HG03460 (cell line): Measurements from ENCODE around the gene MUC20.
"Not testable (repeated sequence)": the region's sequence is repeated elsewhere in the genome, so short reads cannot be mapped to it uniquely, and the experiment has no call there.

Source experiments
- ATAC-seq: cut with Tn5 transposase; IDR thresholded peaks from one replicate; pipeline ENCODE4 v1.9.1; 2021; ENCODE audit not compliant: unreplicated experiment

MUC20 gene

GRCh38 chr3:195692781-195693427 lies 27.9 kb upstream of the MUC20 start:
- no peak for ATAC-seq

- ATAC-seq, result no peak
Measured at GRCh38 chr3:195693428-195694216, 27.2 kb upstream of the MUC20 start.

- ATAC-seq, result not testable (repeated sequence)
Measured at GRCh38 chr3:195694217-195695076, 26.3 kb upstream of the MUC20 start.

DNA sequence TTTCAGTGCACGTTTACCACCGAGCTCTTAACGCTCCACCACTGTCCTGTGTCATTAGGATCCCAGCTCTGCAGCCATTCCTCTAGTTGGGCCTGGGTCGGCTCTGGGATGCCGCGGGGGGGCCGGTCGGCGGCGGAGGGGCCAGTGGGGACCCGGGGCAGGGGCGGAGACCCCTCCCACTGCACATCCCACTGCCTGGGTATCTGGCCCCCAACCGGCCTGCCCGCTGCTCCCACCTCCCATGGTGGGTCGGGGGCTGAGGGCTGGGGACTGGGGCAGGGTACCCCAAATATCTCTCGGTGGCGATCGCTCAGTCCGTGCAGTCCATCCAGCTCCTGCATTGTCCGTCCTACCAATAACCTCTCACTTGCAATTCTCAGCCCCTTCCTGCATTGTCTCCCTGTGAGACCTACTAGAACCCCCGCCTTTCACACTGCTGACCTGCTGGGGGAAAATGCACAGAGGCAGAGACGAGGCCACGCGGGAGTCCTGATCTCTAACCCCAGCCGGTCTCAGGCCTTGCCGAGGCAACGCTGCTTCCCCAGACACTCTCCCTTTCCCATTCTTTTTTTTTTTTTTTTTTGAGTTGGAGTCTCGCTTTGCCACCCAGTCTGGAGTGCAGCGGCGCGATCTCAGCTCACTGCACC lies 24.0 kb upstream of the MUC20 start:
- no peak for ATAC-seq

GRCh38 chr3:195697582-195698324 lies 23.0 kb upstream of the MUC20 start:
- no peak for ATAC-seq

GRCh38 chr3:195698325-195698646 lies 22.5 kb upstream of the MUC20 start:
- no peak for ATAC-seq

- ATAC-seq, result no peak
Measured at GRCh38 chr3:195698647-195699387, 22.0 kb upstream of the MUC20 start.

GRCh38 chr3:195699388-195699771 lies 21.4 kb upstream of the MUC20 start:
- ATAC-seq, result no peak

- no peak for ATAC-seq
Measured at GRCh38 chr3:195699860-195700259, 20.9 kb upstream of the MUC20 start.

- ATAC-seq, result no peak
Measured at GRCh38 chr3:195700319-195700718, 20.5 kb upstream of the MUC20 start.

DNA sequence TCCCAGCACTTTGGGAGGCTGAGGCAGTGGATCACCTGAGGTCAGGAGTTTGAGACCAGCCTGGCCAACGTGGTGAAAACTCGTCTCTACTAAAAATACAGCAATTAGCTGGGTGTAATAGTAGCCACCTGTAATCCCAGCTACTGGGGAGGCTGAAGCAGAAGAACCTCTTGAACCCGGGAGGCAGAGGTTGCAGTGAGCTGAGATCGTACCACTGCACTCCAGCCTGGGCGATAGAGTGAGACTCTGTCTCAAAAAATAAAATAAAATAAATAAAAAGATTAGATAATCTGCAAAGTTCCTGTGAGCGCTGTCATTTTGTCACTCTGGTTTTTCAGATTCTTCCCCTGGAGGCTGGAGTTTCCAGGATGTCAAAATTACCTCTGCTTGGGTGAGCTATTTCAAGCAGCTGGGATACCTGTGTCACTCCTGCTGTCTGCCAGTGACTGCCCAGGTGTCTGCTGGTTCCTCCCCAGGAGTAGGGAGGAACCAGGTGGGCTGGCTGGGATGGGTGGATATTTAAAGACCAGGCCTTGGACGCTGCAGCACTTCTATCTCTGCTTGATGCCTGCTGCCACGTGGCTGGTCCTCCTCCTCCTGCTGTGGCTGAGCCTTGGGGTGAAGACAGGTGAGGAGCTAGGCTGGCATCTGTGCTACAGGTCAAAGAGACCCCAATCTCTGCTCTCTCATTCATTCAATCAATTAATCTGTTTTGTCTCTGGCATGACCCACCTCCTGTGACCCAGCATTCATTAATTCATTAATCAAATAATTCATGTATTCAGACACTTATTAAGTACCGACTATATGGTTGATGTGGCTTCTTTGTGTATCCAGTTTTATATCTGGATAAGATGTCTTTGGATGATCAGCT lies 19.5 kb upstream of the MUC20 start:
- ATAC-seq, result no peak

DNA sequence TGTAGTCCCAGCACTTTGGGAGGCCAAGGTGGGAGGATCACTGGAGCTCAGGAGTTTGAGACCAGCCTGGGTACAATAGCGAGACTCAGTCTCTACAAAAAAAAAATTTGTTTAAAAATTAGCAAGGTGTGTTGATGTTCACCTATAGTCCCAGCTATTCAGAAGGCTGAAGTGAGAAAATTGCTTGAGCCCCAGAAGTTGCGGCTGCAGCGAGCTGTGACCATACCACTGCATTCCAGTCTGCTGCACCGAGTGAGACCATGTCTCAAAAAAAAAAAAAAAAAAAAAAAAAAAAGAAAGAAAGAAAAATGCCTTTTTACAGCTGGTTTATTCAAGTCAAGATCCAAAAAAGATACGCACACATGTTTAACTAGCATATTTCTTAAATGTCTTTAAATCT lies 17.0 kb upstream of the MUC20 start:
- ATAC-seq, result no peak

DNA sequence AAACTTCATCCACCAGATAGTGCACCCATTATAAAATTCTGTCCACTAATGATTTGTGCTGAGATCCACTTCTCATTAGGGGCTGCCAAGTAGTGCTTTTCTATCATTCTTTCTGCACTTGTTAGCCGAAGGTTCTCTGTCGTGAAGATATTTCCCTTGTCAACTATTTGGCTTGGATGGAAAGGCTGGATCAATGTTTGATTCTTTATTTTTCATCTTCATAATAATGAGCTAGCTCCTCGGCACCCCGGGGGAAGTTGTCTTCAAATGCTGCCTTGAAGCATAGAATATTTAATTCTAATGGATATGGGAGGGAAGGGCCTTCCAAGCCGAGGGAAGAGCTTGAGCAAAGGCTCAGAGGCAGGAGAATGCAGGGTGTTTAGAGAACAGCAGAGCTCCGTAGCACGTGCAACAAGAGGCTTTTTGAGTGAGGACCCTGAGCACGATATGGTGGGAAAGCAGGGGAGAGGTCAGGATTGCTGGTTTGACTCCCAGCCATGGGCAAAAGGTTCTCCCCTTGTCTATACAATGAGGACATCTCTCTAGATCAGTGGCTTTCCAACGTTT lies 16.3 kb upstream of the MUC20 start:
- no peak for ATAC-seq

DNA sequence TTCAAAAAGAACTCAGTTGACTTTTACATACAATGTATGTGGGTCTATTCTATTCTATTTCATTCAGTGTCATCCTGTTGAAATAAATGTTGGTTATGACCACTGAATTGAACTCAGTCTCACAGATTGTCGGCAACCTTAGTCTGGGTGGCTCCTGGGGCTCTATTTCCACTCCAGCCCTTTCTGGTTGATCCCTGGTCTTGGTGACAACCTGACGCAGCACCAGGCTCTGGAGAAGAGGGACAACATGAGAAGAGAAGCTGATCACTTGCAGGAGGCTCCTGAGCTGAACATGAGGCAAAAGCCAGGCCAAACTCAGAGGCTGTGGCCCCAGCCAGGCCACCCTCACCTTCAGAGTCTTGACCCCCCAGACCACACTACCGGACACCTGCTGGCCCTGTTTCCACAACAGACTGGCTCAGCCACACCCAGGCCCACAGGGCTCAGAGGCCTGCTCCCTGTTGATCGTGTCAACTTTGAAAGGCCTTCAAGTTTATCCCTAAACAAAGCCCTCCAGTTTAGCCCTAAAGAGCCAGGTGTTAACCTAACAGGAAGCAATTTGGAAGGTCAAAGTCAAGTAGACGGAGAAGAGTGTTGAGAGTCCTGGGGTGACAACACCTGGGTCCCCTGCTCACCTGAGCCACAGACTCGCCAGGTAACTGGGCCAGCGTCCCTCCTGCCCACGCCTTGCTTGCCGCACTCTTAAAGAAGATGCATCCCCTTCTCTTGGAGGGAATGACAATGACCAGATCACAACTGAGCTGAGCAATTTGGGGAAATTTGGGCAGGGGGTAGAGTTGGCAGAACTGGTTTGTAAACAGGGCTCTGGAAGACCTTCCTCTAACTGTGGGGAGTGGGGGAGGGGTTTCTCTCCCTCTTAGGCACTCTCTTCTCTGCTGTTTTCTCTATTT lies 15.4 kb upstream of the MUC20 start:
- no peak for ATAC-seq

DNA sequence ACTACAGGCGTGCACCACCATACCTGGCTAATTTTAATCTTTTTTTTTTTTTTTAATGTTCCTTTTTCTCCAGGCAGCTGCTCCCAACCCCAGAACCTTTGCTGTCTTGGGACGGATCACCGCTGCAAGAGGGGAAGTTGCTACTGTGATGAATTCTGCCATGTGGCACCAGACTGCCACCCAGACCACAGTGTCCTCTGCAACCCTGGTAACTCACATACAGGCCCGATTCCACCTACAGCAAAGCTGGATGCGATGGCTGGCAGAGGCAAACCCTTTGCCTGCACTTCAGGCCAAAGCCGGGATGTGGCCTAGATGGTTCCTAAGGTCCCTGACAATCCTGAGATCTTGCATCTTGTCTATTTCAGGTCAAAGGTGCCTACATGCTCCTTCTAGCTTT lies 12.7 kb upstream of the MUC20 start:
- no peak for ATAC-seq

DNA sequence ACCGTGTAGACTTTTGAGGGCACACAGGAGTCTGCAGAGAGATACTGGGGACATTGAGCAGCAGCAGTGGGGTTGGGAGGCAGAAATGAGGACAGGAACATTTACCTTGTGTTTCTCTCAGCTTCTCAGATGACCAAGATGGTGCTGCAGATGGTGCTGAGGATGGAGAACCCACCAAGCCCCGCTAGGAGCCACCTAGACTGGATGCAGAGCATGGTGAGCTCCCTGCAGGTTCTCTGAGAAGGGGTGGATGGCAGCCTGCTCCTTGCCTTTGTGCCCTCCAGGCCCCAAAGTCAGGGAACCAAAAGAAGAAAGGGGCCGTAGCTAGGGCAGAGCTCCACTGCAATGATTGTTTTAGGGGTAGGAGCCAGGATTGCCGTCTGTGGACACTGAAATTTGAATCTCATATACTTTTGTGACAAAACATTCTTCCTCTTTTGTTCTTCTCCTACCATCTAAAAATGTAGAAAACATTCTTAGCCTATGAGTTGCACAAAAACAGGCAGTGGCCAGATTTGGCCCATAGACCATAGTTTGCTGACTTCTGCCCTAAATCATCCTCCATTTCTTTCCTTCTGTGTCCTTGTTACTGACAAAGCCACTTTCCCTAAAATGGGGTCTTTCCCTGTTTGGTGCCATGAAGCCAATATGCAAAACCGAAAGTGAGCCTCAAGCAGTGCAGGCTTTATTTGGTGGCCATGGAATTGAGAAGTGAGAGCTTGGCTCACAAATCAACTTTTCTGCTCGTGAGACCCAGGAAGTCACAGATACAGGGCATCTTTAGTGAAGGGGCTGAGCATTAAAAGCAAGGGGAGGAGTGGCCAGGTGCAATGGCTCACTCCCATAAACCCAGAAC lies 11.9 kb upstream of the MUC20 start:
- ATAC-seq, result no peak

DNA sequence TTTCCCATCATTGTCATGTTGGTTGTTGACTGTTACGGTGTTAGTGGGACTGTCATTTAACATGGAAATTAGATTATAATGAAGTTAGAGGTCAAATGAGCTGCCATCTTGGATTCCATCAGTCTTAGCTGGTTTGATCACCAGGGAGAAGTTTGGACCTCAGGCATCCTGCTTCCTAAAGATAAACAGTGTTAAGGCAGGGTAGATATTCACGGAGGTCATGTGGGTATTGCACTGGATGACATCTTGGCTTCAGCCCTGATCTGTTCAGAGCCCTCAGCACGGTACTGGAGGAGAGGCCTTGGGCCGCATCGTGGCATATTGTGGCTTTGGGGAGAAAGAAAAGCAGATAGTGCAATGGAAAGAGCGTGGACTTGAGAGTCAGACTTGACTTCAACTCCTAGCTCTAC lies 11.1 kb upstream of the MUC20 start:
- ATAC-seq, result no peak
